Hematopoietic multipotent progenitor cell (in vitro differentiated cells): ENCODE data around the gene HAO2. TPM values are rescaled to one million over a fixed set of nuclear protein-coding genes. Genes with fewer than 3 reads are reported as not detected.
"Not testable (repeated sequence)": the region's sequence is repeated elsewhere in the genome, so short reads cannot be mapped to it uniquely, and the experiment has no call there.

Source experiments
- DNase-seq, 3 donors: peaks; one replicate each; pipeline ENCODE4 v3.0.0-alpha.2; 2011 to 2015; ENCODE audit warnings: low read depth in 2 of 3, low spot score in 2 of 3
- total RNA-seq: library from RNA; depleted of rRNA; stranded (reverse); fragments of >200 nt; gene quantifications from one replicate; pipeline ENCODE4 v1.2.3, GENCODE V29; 2012

The HAO2 gene
- total RNA-seq, 1 donor, result not detected

DNA sequence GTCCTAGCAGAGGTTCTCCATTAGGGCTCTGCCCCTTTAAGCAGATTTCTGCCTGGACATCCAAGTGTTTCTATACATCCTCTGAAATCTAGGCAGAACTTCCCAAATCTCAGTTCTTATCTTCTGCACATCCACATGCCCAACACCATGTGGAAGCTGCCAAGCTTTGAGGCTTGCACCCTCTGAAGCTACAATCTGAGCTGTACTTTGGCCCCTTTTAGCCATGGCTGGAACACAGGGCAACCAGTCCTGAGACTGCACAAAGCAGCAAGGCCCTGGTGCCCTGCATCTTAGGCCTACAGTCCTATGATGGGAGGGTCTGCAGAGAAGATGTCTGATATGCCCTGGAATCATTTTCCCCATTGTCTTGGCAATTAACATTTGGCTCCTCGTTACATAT lies 8.0 kb downstream of the HAO2 start:
- no peak for DNase-seq

DNA sequence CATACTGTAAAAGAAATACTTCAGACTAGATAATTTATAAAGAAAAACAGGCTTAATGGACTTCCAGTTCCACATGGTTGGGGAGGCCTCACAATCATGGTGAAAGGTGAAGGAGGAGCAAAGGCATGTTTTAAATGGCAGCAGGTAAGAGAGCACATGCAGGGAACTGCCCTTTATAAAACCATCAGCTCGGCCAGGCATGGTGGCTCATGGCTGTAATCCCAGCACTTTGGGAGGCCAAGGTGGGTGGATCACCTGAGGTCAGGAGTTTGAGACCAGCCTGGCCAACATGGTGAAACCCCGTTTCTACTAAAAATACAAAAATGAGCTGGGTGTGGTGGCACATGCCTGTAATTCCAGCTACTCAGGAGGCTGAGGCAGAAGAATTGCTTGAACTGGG lies 9.0 kb downstream of the HAO2 start:
- not testable (repeated sequence) for DNase-seq

DNA sequence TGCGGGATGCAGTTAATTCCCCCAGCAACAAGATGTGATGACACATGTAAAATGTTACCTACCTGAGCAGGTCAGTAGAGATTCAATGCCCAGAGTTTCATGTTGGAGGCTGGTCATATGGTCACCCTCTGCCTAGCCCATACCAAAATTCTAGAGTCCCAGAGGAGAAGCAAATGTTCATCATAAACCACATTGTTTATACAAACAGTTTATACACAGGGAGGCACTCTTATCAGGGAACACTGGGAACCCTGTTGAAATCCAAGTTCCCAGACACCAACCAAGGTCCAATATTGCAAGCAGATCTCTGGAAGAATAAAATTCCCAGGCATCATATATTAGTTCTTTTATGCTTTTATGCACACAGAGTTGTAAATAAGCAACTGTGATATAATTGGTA lies 10.5 kb downstream of the HAO2 start:
- DNase-seq, result no peak

DNA sequence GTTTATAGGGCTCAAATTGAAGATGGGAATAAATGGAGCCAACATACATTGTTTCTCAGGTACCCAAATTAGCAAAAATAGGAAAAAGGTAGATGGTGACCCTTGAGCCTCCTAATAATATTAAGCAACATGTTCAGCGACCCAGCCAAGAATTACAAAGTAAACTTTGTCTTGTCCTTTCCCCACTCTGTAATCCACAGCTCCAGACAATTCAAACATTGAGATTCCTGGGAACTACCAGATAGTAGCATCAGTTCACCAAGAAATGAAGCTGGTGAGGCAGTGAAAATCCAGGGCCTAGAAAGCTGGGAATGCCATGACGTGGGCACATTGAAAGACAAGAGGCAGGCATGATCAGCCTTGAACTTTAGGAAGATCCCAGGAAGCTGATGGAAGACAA lies 11.7 kb downstream of the HAO2 start:
- no peak for DNase-seq

DNA sequence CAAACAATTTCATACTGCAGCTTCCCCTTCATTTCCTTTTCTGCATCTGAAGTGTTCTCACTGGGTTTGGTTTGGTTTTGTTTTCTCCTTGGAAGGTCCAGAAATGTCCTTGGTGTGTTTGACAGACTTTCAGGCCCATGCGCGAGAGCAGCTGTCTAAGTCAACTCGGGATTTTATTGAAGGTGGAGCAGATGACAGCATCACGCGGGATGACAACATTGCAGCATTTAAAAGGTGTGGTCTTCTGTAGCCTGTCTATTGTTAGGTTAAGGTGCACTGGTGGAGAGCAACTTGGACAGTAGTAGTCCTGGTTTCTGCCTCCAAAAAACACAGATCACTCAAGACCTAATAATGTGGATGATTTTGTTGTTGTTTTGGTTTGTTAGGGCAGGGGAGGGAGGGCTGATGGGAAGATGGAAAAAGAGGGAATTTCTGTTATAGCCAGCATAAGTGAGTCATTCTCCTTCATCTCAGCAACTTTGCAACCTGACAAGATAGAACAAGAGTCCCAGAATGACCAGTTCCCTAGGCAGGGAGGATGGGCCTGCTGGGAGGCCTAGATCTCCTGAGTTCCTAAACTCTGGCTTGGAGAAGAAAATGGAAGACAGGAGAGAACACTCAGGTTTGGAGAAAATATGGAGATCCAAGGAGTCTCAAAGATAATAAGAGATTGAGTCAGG lies 12.5 kb downstream of the HAO2 start:
- no peak for DNase-seq

DNA sequence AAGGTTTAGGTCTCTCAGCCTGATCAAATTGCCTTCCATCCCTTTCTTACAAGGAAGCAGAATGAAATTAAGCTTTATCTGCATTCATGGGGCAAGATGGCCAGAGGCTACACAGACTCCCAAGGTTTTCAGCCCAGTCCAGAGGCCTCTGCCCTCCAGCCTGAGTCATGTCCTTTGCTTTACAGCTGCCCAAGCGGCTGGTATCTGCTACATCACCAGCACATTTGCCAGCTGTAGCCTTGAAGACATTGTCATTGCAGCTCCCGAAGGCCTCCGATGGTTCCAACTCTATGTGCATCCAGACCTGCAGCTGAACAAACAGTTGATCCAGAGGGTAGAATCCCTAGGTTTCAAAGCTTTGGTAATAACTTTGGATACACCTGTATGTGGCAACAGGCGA lies 16.0 kb downstream of the HAO2 start:
- no peak for DNase-seq

DNA sequence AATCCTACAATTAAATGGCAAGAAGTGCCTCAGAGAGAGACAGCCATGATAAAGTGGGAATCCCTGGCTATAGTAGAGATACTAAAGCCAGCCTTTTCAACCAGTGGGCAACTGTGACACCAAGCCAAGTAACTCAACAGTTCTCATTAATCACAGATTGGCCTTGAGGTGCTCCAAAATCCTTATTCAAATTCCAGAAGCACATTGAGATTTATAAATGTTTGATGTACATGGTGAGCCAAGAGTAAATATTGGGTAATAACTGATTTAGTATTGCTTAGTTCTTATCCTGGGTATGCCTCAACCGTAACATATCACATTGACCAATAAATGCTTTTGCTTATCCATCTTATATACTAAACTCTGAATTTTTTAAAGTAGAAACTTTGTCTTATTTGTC lies 17.1 kb downstream of the HAO2 start:
- DNase-seq, result no peak

DNA sequence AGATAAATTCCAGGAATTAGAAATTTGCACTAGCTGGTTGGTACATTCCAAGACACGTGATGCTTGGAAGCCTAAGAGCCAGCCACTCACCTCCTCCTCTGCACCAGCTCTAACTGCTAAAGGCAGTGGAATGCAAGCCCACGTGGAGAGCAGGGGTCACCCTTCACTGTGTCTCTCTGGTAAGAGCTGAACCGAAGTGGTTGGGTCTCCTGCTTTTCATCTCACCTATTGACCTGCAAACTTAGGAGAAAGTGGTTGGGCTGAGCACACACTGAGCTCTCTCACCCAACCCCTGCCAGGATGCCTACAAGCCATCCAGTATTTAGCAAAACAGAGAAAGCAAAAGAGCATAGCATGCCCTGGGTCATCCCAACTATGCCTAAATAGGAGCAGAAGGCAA lies 19.3 kb downstream of the HAO2 start:
- no peak for DNase-seq

DNA sequence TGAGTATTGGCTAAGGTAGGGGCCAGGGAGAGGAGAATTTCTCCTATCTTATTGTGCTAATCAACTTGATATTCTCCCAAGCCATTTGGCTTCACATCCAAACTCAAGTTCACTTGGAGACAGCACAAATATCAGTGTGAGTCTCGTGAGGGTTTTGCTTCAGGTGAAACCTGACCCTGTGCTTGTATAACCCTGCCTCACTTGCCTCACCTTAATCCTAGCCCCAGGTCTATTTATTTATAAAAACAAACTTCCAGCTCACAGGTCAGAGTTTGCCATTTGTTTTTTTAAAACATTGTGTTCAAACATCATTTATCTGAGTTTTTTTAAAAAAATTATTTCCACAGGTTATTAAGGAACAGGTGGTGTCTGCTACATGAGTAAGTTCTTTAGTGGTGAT lies 19.9 kb downstream of the HAO2 start:
- DNase-seq, result no peak

DNA sequence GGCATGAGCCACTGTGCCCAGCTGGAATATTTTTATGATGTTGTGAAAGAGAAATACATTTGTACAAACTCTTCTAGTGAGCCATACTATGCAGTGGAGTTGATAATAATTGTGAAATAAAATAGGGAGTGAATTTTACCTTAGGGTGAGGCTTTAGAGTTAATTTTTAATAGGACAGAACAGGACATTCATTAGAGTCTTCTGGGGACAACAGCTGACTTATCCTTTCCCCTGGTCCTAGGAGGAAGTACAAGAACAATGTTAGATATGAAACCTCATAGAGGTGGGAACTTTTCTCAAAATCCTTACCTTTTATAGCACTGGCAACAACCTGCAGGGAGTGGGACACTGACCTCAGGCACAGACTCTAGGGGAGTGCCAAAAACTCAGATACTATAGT lies 21.9 kb downstream of the HAO2 start:
- DNase-seq, result no peak

DNA sequence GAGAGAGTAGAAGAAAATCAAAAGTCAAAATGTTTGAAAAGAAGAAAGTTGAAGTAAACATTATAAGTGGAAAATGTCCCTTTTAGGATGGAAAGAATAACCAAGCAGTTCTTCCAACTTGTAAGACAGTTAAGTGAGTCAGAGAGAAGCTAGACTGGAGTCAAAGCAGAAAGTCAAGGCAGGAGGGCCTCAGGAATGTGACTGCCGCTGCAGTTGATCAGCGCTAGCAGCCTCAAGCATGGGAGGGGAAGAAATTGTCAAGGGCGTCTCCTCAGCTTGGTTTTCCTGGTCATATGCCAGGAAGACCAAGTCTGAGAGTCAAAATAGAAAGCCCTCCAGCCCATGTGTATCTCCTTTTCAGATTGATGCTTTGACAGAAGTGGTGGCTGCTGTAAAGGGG lies 23.2 kb downstream of the HAO2 start:
- no peak for DNase-seq

DNA sequence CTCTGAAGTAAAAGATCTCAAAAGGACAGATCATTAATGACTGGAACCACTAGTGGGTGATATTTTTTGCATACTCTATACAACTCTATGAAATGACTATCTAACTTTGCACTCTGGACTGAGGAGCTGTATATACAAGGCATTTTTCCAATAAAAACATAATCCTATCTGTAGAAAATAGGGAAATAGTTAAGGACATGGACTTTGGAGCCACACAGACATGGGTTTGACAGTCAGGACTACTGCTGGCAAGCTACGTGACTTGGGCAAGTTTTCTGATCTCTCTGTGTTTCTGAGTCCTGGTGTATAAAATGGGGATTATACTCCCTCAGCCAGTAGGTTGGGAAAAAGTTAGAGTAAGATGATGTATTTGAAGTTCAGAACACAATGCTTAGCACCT lies 25.5 kb downstream of the HAO2 start:
- no peak for DNase-seq

DNA sequence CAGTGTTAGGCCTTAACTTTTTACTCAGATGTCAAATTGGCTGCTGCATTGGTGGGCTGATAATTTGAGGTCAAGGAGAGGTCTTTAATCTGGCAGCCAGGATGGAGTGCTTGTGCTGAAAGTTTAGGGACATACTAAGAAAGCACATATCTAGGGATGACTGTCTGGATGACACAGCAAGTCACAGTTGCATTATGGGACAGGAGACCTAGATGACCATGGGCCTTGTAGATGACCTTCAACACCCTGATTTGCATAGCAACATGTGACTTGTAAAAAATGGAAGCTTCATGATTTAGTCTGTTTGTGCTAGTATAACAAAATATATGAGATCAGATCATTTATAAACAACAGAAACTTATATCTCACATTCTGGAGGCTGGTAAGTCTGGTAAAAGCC lies 28.4 kb downstream of the HAO2 start:
- DNase-seq, result no peak

DNA sequence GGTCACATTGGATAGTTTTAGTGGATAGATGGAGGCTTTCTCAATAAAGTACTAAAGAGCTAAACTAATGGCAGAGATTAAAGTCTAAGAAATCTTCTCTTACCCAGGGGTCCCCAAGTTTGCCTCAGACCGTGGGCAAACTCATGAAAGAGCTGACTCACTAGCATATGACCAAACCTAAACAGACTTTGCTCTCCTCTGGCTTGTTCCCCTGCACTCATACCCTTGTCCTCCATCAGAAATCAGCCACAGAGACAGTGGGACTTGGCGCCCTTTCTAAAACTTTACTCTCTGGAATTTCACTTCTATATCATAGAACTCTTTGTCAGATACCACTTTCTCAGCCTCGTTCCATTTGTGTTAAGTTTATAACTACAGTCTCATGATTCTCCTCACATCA lies 29.4 kb downstream of the HAO2 start:
- no peak for DNase-seq

DNA sequence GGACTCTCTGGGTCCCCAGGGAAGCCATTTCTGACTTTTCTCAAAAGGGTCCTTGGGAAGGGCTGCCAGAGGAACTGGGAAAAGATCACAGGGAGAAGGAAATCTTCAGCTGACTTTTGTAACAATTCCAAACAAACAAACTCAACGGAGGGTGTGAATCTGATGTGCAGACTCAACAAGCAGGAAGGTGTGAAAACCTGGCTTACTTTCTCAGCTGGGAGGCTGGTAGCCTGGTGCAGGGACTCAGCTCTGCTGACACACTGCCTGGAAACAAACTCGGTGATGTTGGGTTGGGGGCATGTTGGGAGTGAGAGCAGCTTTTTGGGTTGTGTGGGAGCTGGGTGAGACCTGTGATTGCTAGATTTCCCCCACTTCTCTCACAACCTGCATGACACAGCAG lies 36.2 kb downstream of the HAO2 start:
- no peak for DNase-seq

DNA sequence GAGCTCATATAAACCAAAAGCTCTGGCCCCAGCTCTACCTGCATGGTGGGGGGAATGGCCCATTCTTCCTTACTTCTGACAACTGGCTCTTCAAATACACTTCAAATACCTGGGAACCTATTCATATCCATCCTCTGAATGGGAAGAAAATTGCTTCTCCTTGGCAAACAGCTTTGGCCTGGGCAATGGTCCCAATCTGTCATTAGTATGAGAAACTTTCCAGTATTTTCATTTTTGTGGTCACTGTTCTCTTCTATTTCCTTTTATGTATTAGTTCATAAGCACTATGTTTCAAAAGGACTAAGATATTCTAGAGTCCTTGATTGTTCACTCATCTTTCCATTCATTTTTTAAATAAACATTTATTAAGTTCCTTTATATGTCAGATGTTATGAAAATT lies 41.1 kb downstream of the HAO2 start:
- no peak for DNase-seq

DNA sequence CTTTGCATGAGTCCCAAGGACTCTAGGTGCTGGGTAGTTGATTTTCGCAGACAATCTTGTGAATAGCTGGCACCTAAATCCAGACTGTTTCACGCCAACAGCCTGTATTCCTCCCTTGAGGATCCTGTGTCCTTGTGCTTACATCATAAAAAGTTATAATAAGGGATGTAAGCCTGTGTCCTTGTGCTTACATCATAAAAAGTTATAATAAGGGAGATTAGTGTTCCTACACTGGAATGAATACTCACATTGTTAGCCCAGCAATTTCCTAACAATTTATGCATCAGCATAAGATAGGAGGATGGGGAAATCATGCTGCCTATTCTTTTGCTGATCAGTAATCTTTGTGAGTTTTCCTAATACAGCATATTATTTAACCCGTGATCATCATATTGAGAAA lies 42.4 kb downstream of the HAO2 start:
- no peak for DNase-seq

DNA sequence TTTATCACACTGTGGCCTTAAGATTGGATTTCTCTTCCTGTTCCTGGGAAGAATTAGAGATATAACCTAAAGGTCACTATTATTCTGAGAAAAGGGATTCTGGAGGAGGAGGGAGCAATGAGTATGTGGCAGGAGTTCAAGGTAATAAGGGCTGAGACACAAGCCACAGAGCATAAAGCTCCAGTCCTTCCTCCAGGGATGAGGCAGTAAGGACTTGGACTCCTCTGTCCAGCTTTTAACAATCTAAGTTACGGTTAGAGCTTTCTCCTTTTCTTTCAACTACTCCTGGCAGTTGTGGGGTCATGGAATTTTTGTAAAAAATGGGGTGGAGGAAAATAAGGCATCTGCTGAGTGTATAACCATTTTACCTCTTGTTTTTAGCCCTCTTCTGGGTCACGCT lies 46.4 kb downstream of the HAO2 start, which contains the start of gene HSD3B2:
TSS of gene HSD3B2 (plus strand) at position 201 of the 400 bp plus-strand sequence. CDS start 270 bp downstream, outside the sequence.
- DNase-seq, result no peak

DNA sequence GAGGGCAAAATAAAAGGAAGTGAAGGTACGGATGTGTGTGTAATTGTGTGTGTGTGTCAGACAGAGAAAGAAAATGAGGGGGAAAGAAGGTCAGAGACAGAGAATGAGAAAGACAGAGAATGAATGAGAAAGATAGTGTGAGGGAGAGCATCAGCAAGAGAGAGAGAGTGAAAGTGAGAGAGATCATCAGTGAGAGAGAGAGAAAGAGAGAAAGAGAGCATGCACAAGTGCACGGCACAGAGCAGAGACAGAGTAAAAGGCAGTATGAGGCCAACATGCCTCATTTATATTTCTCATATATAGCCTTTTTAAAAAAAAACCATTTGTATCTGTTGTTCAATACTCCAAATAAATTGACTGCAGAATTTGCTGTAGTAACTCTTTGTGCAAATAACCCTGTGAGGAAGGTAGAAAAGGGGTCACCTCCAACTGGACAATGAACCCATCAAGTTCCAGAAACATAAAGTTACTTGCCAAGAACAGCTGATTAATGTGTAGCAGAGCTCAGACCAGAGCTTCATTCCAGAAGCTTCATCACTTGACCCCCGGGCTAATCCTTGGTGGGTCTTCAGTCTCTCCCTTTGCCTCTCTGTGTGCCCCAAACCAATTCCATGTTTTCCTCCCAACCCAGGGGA lies 47.5 kb downstream of the HAO2 start:
- no peak for DNase-seq

DNA sequence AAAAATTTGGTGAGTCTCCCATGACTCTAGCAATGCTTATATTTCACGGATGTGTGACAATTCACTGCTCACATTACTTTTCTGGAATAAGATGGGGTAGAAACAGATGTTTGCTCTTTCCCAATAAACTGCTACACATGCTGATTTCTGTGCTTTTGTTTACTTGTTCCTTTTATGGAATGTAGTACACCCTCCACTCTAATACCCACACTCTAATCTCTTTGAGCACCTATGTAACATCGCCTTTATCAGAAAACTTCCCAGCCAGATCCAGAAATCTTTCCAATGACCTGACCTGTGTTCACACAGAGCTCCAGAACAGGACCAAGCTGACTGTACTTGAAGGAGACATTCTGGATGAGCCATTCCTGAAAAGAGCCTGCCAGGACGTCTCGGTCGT lies 50.5 kb downstream of the HAO2 start:
- DNase-seq, result no peak

DNA sequence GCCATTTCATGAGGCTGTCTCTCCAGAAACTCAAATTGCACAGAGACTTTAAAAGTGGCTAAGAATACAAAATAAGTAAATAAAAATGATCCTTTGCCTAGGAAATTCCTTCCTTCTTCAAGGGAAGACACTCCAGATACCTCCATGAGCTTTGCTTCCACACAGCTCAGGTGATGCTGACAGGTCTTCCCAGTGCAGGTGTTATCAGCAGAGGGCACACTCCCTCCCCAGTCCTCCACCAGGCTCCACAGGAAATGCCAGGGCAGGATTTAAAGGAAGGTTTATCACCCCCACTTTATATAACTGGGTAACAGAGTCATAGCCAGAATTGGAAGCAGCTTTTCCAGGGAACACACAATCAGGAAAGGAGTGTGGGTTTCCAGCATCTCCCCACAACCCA lies 52.1 kb downstream of the HAO2 start:
- DNase-seq, result no peak

DNA sequence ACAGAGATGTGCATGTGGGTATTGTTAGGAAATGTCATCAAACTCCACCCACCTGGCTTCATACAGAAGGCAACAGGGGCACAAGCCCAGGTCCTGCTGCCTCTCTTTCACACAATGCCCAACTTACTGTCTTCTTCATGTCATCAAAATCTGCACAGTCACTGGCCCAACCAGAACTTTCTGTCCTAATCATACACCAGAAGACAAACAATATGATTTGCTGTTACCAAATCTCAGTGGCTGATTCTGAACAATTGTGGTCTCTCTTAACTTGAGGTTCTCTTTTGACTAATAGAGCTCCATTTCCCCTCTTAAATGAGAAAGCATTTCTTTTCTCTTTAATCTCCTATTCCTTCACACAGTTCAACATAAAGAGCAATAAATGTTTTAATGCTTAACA lies 54.0 kb downstream of the HAO2 start:
- DNase-seq, result no peak

DNA sequence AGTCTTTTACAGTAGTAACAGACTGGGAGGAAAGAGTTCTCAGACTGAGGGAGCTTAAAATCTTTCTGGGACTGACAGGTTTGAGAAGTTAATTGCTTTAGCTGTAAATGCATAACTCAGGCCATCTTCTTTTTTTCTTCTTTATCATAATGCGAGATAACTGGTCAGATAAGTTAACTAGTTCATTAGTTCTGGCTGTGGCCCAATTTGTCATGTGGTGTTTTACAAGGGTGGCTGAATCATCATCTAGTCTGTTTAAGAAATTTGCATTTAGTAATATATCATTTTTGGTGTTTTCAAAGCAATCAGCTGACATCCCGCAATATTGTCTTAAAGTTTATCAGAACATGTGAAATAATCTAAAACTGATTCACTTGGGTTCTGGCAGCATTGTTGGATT lies 60.4 kb downstream of the HAO2 start:
- DNase-seq, result no peak
